OCI-LY7 (cell line): ENCODE results near the gene JAZF1.

Source experiments
- EZH2phosphoT487 ChIP-seq: fragments of 200-600 bp; sonication (generic); IDR thresholded peaks from 2 replicates; pipeline ENCODE4 v1.6.1; 2018; ENCODE audit warnings: low read depth, borderline replicate concordance, mild to moderate bottlenecking, mixed run types, antibody characterized with exemption, low read length, moderate library complexity, mixed read lengths
- TF ChIP-seq, protein P1 (sequence below): fragments of 200-600 bp; sonication (generic); conservative IDR thresholded peaks from 2 replicates; pipeline ENCODE4 v1.5.1; 2014; ENCODE audit warnings: mild to moderate bottlenecking, antibody characterized with exemption, low read length, moderate library complexity, mixed read lengths

DNA sequence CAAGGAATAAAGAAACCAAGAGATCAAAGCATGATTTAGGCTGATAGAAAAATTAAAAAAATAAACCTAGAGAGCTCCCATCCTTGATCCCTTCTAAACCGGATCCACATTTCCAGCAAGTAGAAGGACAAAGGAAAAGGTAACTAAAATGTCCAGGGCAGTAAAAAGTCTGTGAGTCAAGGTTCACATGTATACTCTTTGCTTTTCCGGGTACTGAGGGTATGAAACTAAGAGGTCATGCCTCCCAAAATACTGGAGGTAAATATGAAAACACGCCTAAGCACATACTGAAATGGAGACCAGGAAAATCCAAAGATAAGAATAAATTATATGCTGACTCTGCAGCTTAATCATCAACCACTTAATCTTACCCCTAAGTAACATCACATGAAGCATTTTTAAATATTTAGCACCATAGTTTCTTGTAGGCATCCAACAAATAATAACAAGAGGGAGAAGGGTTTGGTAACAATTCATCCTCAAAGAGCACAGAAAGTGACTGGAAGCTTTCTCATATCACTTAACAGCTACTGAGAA, 35.4 kb downstream of the JAZF1 start:
- TF ChIP-seq, protein P1, sequence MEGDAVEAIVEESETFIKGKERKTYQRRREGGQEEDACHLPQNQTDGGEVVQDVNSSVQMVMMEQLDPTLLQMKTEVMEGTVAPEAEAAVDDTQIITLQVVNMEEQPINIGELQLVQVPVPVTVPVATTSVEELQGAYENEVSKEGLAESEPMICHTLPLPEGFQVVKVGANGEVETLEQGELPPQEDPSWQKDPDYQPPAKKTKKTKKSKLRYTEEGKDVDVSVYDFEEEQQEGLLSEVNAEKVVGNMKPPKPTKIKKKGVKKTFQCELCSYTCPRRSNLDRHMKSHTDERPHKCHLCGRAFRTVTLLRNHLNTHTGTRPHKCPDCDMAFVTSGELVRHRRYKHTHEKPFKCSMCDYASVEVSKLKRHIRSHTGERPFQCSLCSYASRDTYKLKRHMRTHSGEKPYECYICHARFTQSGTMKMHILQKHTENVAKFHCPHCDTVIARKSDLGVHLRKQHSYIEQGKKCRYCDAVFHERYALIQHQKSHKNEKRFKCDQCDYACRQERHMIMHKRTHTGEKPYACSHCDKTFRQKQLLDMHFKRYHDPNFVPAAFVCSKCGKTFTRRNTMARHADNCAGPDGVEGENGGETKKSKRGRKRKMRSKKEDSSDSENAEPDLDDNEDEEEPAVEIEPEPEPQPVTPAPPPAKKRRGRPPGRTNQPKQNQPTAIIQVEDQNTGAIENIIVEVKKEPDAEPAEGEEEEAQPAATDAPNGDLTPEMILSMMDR: no peak
- TF ChIP-seq EZH2phosphoT487: no peak
